ENCODE results near the gene TET3.
"Not testable (repeated sequence)": the region's sequence is repeated elsewhere in the genome, so short reads cannot be mapped to it uniquely, and the experiment has no call there.

Gene TET3

DNA sequence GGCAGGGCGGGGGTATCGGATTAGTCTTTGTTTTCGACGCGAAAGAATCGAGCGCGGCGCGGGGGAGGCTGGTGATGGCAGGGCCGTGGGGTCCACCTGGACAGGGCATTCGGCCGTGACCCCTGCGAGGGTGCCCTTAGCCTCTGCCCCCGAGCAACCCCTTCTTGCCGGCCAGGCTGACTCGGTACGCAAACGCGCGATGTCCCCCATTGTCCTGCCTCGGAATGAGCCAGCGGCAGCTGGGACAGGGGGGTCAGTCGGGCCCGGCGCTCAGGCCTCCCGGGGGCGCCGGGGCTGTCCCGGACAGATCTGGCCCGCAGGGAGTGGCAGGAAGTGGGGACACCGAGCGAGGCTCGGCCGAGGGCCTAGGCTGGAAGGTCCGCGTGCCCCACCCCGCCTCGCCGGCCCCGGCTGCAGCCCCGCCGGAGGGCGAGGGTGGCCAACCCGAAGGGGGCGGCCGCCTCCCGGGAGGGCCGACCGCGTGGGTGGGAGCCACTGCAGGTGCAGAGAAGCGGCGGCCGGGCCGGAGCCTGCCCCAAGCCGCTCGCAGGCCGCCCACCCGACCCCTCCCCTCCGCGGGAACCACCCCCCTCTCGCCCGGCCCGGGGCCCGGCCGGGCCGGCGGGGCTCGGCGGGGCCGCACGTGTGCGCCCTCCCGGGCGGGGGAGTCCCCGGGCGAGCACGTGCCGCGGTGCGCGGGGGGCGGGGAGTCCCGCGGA, at the start of gene TET3:
TET3 (plus strand) TSS at position 708 of the 719 bp plus-strand sequence. CDS start 1,494 bp downstream, outside the sequence.
- peak in 1 of 2 donors; percentile 74 for DNase-seq (ENCODE audit: low read depth in 2 of 2)

GRCh38 chr2:73935641-73936040, 49.1 kb upstream of the TET3 start:
- no peak for DNase-seq (ENCODE audit: low read depth in 2 of 2)

- no peak for DNase-seq (ENCODE audit: low read depth in 2 of 2)
Measured at GRCh38 chr2:73937103-73937885, 47.4 kb upstream of the TET3 start.

DNA sequence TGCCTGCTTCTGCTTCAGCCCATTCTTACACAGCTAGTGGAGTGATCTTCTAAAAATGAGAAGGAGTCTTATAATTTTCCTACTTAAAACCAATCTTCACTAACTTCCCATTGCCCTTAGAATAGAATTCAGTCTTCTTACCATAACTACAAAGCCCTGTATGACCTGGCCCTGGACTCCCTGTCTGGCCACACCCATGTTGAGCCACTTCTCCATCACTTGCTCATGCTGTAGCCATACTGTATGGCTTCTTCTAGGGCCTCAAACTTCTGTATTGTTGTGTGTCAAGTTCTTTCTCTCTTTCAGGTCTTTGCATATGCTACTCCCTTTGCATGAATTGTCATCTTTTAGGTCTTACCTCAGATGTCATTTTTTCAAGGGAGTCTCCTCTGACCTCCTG, 46.8 kb upstream of the TET3 start:
- DNase-seq (ENCODE audit: low read depth in 2 of 2): no peak

- DNase-seq (ENCODE audit: low read depth in 2 of 2): no peak
Measured at GRCh38 chr2:73938718-73939352, 45.9 kb upstream of the TET3 start.

GRCh38 chr2:73939419-73939818, 45.3 kb upstream of the TET3 start:
- DNase-seq (ENCODE audit: low read depth in 2 of 2): no peak

DNA sequence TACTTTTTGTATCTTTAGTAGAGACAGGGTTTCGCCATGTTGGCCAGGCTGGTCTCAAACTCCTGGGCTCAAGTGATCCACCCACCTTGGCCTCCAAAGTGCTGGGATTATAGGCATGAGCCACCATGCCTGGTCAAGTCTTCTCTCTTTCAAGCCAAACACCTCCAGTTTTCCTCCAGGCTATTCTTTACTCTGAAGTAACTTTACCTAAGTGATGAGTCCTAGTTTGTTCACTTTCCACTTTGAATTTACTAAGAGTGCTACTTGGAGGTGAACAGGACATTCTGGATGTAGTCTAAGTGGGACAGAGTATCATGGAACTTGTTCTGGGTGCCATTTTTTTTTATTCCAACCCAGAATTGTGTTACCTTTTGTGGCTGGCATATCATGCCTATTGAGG, 44.6 kb upstream of the TET3 start:
- DNase-seq (ENCODE audit: low read depth in 2 of 2): not testable (repeated sequence)

DNA sequence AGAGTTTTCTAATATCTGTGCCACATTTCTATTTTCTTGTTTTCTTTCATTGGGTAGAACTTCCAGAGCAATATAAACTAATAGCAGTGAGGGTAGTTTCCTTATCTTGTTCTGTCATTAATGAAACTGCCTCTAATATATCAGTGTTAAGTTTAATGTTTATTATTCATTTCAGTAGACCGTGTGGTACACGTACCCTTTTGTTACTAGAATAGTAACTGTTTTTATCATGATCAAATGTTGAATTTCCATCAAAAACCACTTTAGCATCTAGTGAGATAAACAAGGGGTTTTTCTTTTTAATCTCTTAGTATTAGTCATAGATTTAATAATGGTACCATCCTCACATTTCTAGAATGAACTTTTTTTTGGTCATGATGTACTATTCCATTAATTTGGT, 42.0 kb upstream of the TET3 start:
- DNase-seq (ENCODE audit: low read depth in 2 of 2): no peak

DNA sequence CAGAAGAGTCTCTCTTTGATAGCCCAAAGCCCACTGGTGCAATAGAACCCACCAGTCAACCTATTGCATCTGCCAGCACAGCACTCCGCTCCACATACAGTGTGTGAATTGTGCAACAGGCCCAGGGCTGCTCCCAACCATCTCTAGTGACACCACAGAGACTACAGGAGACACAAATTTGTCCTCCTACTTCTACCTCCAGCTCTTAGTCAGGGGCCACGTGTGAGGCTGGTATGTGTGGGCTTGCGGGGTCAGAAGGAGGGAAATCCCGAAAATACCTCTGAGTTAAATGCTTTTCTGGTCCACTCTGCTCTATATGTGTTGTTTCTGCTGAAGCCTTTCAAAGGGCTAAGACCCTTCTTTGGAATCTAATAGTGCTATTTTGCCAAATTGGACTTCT, 40.0 kb upstream of the TET3 start:
- DNase-seq (ENCODE audit: low read depth in 2 of 2): no peak

- DNase-seq (ENCODE audit: low read depth in 2 of 2): no peak
Measured at GRCh38 chr2:73946215-73946614, 38.5 kb upstream of the TET3 start.

DNA sequence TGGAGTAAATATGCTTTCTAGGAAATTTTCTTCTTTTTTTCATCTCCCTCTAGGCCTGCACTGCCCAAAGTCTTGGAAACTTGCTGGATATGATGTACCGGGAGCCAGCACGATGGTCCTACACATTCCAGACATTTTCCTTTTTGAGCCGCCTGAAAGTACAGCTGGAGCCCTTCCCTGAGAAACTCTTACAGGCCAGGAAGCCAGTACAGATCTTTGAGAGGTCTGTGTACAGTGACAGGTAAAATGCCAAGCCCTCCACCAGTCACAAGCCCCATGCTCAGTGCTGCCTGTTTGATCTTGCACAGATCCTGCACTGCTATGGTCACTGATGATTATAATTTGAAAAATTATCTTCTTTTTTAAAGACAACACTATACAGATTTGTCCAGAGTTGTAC, 38.0 kb upstream of the TET3 start:
- DNase-seq (ENCODE audit: low read depth in 2 of 2): no peak

- no peak for DNase-seq (ENCODE audit: low read depth in 2 of 2)
Measured at GRCh38 chr2:73947412-73948018, 37.2 kb upstream of the TET3 start.

GRCh38 chr2:73949802-73950201, 34.9 kb upstream of the TET3 start:
- DNase-seq (ENCODE audit: low read depth in 2 of 2): no peak

- no peak for DNase-seq (ENCODE audit: low read depth in 2 of 2)
Measured at GRCh38 chr2:73952499-73953446, 31.9 kb upstream of the TET3 start.

DNA sequence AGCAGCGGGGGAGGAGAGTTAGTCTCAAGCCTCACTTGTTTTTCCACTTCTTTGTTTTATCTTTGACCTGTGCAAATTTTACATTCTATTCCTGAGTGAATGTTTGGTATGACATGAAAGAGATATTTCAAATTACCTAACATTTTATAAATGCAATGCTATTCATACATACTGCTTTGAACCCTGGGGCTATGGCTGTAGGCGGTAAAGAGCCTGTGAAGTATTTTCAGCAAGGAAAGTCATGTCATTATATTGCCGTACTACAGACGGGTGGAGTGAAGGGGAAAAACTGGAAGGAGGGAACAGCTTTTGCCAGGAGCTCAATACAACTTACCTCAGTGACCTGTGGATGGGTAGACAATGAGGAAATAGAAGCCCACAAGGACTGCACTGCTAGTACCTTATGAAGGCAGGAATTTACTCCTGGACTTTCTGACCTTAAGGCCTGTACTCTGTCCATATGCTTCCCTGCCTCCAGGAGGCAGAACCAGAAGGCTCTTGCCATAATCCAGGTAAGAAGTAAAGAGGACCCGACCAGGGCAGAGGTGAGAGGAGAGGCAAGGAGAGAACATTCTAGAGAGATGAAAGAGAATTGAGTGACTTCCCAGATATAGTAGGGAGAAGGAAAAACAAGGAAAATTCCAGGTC, 28.4 kb upstream of the TET3 start:
- DNase-seq (ENCODE audit: low read depth in 2 of 2): no peak

DNA sequence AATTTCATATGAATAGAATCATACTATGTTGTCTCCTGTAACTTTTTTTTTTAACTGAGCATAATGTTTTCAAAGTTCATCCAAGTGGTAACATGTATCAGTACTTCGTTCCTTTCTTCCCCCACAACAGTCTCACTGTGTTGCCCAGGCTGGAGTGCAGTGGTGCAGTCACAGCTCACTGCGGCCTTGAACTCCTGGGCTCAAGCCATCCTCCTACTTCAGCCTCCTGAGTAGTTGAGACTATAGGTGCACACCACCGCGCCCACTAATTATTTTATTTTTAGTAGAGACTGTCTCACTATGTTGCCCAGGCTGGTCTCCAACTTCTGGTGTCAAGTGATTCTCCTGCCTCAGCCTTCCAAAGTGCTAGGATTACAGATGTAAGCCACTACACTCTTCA, 23.4 kb upstream of the TET3 start:
- DNase-seq (ENCODE audit: low read depth in 2 of 2): no peak

GRCh38 chr2:73961823-73962615, 22.7 kb upstream of the TET3 start:
- DNase-seq (ENCODE audit: low read depth in 2 of 2): no peak

DNA sequence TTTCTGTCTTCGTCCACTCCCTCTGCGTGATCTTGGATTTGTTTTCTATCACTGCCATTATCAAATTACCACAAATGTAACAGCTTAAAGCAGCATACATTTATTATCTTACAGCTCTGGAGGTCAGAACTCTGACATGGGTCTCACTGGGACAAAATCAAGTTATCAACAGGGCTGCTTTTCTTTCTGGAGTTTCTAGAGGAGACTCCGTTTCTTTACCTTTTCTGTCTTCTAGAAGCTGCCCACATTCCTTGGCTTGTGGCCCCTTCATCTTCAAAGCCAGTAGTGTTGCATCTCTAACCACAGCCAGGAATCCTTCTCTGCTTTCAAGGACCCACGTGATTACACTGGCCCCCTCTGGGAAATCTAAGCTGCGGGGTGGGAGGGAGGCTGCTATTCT, 21.9 kb upstream of the TET3 start:
- no peak for DNase-seq (ENCODE audit: low read depth in 2 of 2)

GRCh38 chr2:73963385-73964120, 21.2 kb upstream of the TET3 start:
- DNase-seq (ENCODE audit: low read depth in 2 of 2): no peak

All from stimulated activated CD8-positive, alpha-beta memory T cell treated with anti-CD3 and anti-CD28 coated beads, Interleukin-7, amount 100 ng/mL, for 4 hours (primary cell).